Fibroblast of the aortic adventitia (primary cell): ENCODE measurements around the gene TMEM254. TPM values are rescaled to one million over a fixed set of nuclear protein-coding genes. Genes with fewer than 3 reads are reported as not detected.

Experiments used
- DNase-seq: peaks from one replicate; pipeline ENCODE4 v3.0.0-alpha.2; 2010; ENCODE audit warnings: low read depth
- H3K4me3 ChIP-seq: 2 replicates; pipeline ENCODE4 v1.5.1; 2011; ENCODE audit warnings: low read depth, mild to moderate bottlenecking, control low read depth, low read length, moderate library complexity
- total RNA-seq: library from RNA; depleted of rRNA; stranded (reverse); fragments of >200 nt; gene quantifications from 2 replicates; pipeline ENCODE4 v1.2.3, GENCODE V29; 2012; ENCODE audit warnings: low replicate concordance
- TF ChIP-seq, protein P1 (sequence below): IDR thresholded peaks from 2 replicates; pipeline ENCODE4 v1.5.1; 2011; ENCODE audit warnings: mild to moderate bottlenecking, low read length, control low read depth, inconsistent platforms; ENCODE audit not compliant: insufficient read depth

Gene TMEM254
- total RNA-seq, 1 donor, result 11.2 TPM

DNA sequence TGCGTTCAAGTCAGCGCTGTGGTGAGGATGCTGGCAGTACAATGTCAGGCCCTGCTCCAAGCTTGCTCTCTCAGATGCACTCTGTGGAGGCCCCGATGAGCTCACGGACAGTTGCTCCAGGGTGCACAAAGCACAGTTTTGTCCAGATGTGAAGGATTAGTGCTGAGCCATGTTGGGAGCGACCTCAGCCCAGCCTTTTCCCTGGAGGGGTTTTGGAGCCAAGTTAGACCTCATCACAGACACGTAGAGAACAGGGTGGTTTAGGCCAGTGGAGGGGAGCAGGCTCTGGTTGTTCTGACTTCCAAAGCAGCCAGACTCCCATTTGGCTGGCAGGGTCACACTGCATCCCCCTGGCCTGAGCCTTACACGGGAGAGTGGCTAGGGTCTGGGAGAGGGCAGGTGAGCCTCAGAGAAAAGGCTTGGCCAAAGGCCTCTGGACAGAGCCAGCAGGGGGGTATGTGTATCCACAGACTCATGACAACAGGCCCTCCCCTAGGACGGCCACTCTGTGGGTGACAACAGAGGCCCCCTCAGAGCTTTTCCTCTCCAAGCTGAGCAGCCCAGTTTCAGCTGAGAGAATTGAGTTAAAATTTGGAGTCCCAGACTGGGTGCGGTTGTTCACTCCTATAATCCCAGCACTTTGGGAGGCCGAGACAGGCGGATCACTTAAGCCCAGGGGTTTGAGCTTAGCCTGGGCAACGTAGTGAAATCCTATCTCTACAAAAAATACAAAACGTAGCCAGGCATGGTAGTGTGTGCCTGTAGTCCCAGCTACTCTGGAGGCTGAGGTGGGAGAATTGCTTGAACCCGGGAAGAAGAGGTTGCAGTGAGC, 58.8 kb downstream of the TMEM254 start:
- TF ChIP-seq, protein P1, sequence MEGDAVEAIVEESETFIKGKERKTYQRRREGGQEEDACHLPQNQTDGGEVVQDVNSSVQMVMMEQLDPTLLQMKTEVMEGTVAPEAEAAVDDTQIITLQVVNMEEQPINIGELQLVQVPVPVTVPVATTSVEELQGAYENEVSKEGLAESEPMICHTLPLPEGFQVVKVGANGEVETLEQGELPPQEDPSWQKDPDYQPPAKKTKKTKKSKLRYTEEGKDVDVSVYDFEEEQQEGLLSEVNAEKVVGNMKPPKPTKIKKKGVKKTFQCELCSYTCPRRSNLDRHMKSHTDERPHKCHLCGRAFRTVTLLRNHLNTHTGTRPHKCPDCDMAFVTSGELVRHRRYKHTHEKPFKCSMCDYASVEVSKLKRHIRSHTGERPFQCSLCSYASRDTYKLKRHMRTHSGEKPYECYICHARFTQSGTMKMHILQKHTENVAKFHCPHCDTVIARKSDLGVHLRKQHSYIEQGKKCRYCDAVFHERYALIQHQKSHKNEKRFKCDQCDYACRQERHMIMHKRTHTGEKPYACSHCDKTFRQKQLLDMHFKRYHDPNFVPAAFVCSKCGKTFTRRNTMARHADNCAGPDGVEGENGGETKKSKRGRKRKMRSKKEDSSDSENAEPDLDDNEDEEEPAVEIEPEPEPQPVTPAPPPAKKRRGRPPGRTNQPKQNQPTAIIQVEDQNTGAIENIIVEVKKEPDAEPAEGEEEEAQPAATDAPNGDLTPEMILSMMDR, result no peak
- peak; percentile 93 for DNase-seq
- H3K4me3 ChIP-seq, result no peak overlapping the region

DNA sequence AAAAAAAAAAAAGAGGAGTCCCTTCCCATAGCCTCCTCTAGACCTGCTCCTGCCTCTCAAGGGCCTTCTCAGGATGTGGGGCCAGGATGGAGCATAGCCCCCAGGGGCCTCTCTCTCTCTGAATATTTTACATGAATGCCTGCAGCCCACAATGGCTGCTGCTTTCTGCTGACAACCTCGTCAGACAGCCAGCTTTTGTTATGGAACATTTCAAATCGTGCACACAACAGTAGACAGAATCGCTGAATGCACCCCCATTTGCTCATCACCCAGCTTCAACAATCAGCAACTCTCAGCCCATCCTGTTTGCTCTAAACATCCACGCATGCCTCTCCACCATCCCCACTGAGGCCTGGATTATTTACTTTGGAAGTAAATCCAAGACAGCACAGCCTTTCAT, 59.5 kb downstream of the TMEM254 start:
- no peak for DNase-seq
- H3K4me3 ChIP-seq, result no peak overlapping the region
- TF ChIP-seq, protein P1, result no peak

DNA sequence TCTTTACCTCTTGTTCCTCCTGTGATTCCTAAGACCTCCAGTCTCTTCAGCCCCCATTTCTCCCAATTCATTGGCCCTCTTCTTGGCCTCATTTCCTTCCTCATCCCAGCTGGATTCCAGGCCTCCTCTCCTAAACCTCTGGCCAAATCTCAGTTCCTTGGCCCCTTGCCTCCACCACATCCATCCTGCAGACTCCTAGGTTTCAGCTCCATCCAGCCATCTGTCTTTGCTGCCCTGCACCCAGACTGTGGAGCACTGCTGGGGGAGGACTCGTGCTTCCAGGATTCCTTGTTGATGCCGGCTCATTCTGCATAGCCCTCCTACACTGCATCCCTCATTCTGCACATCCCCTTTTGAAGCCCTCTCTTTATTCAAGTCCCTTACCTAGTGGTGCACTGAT, 60.8 kb downstream of the TMEM254 start:
- H3K4me3 ChIP-seq, result no peak overlapping the region
- TF ChIP-seq, protein P1, result no peak
- DNase-seq, result no peak

DNA sequence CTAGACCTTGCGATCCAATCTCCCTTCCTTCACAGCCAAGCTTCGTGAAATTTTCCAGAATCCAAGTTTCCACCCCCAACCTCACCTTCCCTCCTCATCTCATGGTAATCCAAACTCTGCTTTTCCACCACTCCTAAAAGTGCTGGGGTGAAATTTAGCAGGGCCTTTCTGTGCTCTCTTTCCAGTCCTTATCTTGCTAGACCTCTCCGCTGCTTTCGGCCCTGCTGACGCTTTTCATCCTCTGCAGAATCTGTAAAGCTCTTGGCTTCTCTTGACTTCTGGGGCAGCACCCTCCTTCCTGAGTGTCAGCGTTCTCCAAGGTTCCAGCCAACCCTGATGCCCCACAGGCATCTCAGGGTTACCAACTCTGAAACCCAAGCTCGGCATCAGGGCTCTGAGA, 61.8 kb downstream of the TMEM254 start:
- no peak overlapping the region for H3K4me3 ChIP-seq
- TF ChIP-seq, protein P1, result no peak
- no peak for DNase-seq

DNA sequence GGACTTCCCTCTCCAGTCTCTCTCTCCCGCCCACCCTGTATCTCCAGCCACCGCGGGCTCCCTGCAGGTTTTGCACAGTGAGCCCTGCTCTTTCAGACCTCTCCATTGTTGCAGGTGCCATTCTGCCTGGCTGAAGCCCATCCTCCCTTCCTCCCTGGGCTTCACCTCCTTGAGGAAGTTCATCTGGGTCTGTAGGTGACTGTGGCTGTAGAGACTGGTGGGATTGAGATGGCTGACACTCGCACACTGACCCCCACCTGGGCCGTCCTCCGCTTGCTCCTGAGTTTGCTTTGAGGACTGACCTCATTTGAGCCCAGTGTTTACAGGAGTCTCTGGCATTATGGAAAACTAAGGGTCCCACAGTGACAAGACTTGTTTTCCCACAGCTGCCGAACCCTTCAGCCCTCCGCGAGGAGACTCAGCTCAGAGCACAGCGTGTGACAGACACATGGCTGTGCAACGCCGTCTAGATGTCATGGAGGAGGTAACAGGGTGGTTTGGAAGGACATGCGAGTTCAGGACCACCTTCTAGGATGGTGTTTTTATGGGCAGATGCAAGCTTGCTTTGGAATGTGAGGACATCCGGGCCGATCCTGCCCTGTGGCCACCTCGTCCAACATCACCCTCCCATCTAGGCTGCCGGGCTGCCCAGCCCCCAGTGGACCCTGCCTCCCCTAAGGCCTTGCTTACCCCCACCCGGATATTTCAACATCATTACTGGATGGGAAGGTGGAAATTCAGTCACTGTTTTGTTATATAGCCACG, 63.4 kb downstream of the TMEM254 start:
- TF ChIP-seq, protein P1, result no peak
- H3K4me3 ChIP-seq, result no peak overlapping the region
- no peak for DNase-seq

Other genes starting within 250 kb of the TMEM254 start
- not detected in 2 replicates for gene SFTPD, start 129.6 kb upstream of the TMEM254 start, total RNA-seq
- 32.1 and 78.7 TPM in 2 replicates for gene PLAC9, start 54.1 kb downstream of the TMEM254 start, total RNA-seq
- 51.1 and 153 TPM in 2 replicates for gene ANXA11, start 126.9 kb downstream of the TMEM254 start, total RNA-seq
- gene MAT1A, start 211.0 kb downstream of the TMEM254 start, total RNA-seq, result not detected in 2 replicates